GM19035 (cell line): Measurements from ENCODE around the gene THSD7A.

Source experiments
- ATAC-seq: cut with Tn5 transposase; IDR thresholded peaks from one replicate; pipeline ENCODE4 v1.9.1; 2021; ENCODE audit not compliant: unreplicated experiment

Gene THSD7A

DNA sequence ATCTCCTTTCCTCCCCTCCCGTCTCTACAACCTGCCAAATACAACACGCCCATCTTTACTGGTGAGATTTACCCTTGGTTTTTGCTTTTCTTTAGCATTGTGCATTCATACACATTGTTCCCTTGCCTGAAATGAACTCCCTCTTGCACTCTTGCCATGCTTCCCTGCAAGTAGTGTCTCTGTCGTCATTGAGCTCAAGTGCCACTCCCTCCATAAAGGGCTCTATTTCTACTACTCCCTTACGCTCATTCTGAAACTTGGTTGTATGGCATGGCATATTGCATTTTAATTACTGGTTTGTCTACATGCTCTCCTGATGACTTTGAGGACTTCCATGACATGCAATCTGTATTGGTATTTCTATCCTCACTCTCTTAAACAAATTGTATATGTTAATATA is 242.7 kb downstream of the THSD7A start:
- ATAC-seq: no peak

- ATAC-seq: no peak
Observed at GRCh38 chr7:11587814-11588213, 244.2 kb downstream of the THSD7A start.

DNA sequence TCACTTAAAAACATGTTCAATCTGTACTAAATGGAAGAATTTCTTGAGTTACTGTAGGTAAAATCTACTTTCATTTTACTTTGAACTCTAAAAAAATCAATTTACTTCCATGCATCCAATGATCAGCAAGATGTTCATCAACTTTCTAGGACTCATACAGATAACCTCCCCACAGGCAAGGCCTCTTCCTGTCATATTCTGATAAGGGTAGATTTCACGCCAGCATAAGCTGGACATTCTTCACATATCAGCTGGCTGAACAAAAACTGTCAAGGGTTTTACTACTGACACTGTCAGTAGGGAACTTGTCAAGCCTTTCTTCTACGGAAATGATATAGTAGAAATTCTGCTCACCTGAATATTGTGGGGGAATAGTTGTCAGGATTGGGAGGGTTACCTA is 244.9 kb downstream of the THSD7A start:
- ATAC-seq: no peak

GRCh38 chr7:11584406-11585031 is 247.5 kb downstream of the THSD7A start:
- no peak for ATAC-seq

DNA sequence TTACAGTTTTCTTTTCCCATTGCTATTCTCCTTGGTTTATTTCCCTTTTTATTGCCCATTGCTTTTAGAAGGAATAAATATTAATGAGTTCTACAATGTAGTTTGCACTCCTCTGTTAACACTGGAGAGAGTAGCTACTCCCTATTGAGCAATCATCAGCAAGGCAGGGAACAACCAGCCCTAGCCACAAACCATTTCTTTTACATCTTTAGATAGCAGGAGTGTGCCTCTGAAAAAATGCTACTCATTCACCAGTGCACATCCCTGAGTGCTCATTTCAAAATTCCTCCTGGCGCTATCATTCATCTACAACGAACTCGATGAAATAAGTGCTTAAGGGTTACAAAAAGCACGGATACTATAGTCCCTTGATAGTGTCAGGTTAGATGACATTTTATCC is 252.9 kb downstream of the THSD7A start:
- no peak for ATAC-seq

GRCh38 chr7:11576310-11576709 is 255.7 kb downstream of the THSD7A start:
- no peak for ATAC-seq

DNA sequence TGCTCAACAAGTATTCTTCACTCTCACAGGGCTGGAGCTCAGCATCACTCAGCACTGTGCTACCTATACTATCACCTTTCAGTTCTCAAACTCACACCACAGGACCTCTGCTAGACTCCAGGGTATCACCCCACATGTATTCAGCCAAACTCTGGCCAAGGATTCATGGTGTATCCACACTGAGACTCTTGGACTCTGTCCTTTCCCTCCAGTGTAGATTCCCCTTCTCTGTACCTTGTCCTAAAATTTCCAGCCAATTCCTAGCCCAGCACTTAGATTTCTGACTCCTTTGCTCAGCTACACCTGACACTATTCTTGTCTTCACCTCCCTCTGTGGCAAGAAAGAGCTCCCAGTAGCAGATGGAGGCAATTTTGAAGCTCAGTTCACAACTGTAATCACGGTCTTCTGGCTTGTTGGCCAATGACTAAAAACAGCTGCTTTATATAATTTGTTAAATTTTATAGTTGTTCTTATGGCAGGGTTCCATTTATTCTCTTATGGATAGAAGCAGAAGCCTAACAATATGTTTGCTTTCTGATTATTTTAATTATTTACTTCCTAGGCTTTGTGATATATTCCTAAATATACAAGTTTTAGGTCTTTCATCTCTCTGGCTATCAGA is 258.8 kb downstream of the THSD7A start:
- no peak for ATAC-seq

DNA sequence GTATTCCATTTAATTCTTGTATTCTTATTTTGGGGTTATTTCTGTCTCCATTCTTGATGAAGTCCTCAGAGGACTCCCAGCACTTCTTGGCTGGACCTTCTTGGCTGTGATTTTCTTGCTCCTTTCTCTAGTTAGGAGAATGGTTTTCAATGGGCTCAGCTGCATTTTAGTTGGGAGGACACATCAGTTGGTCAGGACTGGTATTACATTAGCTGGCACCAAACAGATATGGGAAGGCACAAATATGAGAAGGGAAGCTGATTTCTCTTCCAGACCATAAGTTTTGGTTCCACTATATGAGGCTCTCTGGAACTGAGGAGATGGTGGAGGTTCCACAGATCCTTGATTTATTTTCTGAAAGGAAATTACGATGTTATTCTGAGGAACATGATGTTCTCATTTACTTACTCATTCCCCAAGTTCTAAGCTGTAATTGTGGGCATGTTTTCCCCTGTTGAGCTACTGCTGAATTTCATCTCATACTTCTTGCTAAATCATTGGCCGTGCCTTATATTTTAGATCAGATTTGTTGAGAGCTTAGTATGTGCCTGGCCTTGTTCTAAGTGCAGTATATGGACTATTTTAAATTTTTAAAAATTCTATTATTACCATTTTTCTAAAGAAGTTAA is 261.0 kb downstream of the THSD7A start:
- no peak for ATAC-seq

DNA sequence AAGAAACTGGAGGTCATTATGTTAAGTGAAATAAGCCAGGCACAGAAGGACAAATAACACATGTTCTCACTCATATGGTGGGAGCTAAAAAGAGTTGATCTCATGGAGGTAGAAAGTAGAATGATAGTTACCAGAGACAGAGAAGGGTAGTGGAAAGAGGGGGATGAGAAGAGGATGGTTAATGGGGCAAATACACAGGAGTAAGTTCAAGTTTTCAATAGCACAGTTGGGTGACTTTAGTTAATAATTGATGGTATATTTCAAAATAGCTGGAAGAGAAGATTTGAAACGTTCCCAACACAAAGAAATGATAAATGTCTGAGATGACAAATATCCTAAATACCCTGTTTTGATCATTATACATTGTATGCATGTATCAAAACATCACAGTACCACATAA is 261.8 kb downstream of the THSD7A start:
- no peak for ATAC-seq

GRCh38 chr7:11567571-11567970 is 264.4 kb downstream of the THSD7A start:
- ATAC-seq: no peak

GRCh38 chr7:11557627-11558026 is 274.4 kb downstream of the THSD7A start:
- ATAC-seq: peak; percentile 99

GRCh38 chr7:11552676-11553296 is 279.2 kb downstream of the THSD7A start:
- no peak for ATAC-seq

DNA sequence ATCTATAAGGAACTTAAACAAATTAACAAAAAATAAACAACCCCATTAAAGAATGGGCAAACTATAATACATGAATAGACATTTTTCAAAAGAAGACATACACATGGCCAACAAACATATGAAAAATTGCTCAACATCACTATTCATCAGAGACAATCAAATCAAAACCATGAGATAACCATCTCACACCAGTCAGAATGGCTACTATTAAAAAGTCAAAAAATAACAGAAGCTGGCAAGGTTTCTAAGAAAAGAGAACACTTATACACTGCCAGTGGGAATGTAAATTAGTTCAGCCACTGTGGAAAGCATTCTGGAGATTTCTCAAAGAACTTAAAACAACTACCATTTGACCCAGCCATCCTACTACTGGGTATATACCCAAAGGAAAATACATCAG is 280.5 kb downstream of the THSD7A start:
- ATAC-seq: no peak

DNA sequence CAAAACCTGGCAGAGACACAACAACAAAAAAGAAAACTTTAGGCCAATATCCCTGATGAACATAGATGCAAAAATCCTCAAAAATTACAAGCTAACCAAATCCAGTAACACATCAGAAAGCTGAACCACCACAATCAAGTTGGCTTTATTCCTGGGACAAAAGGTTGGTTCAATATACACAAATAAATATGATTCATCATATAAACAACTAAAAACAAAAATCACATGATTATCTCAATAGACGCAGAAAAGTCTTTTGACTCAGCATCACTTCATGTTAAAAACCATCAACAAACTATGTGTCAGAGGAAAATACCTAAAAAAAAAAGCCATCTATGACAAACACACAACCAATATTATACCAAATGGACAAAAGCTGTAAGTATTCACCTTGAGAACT is 283.5 kb downstream of the THSD7A start:
- no peak for ATAC-seq

- ATAC-seq: no peak
Observed at GRCh38 chr7:11541330-11541729, 290.7 kb downstream of the THSD7A start.

DNA sequence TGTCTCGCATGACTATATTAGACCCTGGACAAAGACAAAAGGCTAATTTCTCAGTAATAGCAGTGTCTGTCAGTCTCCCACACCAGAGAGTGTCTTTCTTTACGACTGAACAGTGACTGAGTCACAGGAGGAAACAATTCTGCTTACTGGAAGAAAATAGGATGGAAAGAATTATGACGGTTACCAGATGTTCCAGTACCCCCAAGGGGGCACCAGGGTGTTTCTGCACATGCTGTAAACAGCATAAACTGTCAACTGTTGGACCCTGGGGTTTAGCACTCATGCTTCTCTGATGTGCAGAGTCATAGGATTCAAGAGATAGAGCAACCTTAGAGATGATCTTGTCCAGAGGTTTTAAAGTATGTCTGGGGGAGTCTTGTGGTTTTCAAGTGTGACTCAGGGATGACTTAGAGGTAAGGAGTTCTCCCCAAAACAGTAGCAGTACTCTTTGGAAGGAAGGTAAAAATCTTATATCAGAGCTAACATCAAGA is 291.7 kb downstream of the THSD7A start:
- ATAC-seq: no peak

- no peak for ATAC-seq
Observed at GRCh38 chr7:11539853-11540252, 292.1 kb downstream of the THSD7A start.

- no peak for ATAC-seq
Observed at GRCh38 chr7:11538751-11539299, 293.2 kb downstream of the THSD7A start.

DNA sequence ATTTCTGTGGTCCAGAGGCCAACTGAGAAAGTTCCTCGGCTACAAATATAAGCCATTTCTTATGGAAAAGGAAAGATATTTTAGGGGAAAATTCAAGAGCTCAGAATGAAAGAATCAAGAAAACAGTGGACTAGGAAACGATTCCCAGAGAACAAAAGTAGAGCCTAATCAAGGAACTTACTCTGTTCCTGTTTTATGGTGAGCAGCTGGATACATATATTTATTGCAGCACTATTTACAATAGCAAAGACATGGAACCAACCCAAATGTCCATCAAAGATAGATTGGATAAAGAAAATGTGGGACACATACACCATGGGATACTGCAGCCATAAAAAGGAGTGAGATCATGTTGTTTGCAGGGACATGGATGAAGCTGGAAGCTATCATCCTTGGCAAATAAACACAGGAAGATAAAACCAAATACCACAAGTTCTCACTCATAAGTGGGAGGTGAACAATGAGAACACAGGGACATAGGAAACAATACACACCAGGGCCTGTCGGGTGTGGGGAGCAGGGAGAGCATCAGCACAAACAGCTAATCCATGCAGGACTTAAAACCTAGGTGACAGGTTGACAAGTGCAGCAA is 298.7 kb downstream of the THSD7A start:
- ATAC-seq: no peak

- no peak for ATAC-seq
Observed at GRCh38 chr7:11529382-11529781, 302.6 kb downstream of the THSD7A start.

DNA sequence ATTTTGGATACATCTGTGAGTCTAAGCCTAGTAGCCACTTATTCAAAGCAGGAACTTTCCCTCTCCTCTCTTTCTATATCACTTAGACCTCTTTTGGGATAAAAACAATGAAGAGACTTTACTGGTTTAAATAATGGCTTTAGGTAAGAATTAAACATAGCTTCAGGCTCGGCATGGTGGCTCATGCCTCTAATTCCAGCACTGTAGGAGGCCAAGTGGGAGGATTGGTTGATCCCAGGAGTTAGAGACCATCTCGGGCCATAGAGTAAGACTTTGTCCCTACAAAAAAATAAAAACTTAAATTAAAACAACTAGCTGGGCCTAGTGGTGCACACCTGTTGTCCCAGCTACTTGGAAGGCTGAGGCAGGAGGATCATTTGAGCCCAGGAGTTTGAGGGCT is 304.3 kb downstream of the THSD7A start:
- ATAC-seq: no peak
